CD14-positive monocyte (primary cell): ENCODE results near the gene RGS3. TPM values are rescaled to one million over a fixed set of nuclear protein-coding genes. Genes with fewer than 3 reads are reported as not detected.
A peak's percentile ranks its signal among the peaks of the same experiment; 100 is the strongest.

Source experiments
- DNase-seq, 3 donors: peaks; one replicate each; pipeline ENCODE4 v3.0.0-alpha.2; 2011 to 2022
- H2AFZ ChIP-seq: 2 replicates; pipeline ENCODE4 v1.6.0; 2012; ENCODE audit warnings: mild to moderate bottlenecking, low read depth, low read length, inconsistent platforms; ENCODE audit not compliant: insufficient read depth, poor library complexity, severe bottlenecking
- H3K27ac ChIP-seq, 2 donors: 1 replicate in 1 of 2; 2 replicates in 1 of 2; pipeline ENCODE4 v1.5.1; 2012 to 2013; ENCODE audit warnings: low read length in 2 of 2, control low read depth in 1 of 2, inconsistent platforms in 1 of 2, low read depth in 1 of 2, mild to moderate bottlenecking in 1 of 2
- H3K27me3 ChIP-seq, 2 donors: one replicate each; pipeline versions ENCODE4 v1.6.0 to v1.6.1; 2011 to 2013; ENCODE audit warnings: low read length in 2 of 2; ENCODE audit not compliant: control insufficient read depth in 2 of 2, insufficient read depth in 2 of 2
- H3K36me3 ChIP-seq, 2 donors: replicated peaks in 1 of 2; 1 replicate in 1 of 2; 2 replicates in 1 of 2; pipeline versions ENCODE4 v1.5.1 to v1.6.1; 2012 to 2013; ENCODE audit warnings: low read length in 2 of 2, control low read depth in 1 of 2, inconsistent platforms in 1 of 2, mild to moderate bottlenecking in 1 of 2; ENCODE audit not compliant: insufficient read depth in 2 of 2, control insufficient read depth in 1 of 2
- H3K4me1 ChIP-seq, 2 donors: 1 replicate in 1 of 2; 2 replicates in 1 of 2; pipeline versions ENCODE4 v1.5.1 to v1.6.1; 2012 to 2013; ENCODE audit warnings: low read length in 2 of 2, control low read depth in 1 of 2, inconsistent platforms in 1 of 2, mild to moderate bottlenecking in 1 of 2, moderate library complexity in 1 of 2; ENCODE audit not compliant: insufficient read depth in 2 of 2, control insufficient read depth in 1 of 2
- H3K4me2 ChIP-seq: replicated peaks from 2 replicates; pipeline ENCODE3; 2012; ENCODE audit warnings: low read length, moderate library complexity, mild to moderate bottlenecking; ENCODE audit not compliant: poor library complexity, severe bottlenecking; ENCODE audit errors: extremely low read depth
- H3K4me3 ChIP-seq, 3 experiments: fragments of 200-600 bp in 1 of 3; sonication (generic) in 1 of 3; replicated peaks in 1 of 3; 1 replicate in 2 of 3; 2 replicates in 1 of 3; pipeline ENCODE4 v1.5.1; 2011 to 2013; ENCODE audit warnings: low read length in 3 of 3, mild to moderate bottlenecking in 3 of 3, control low read depth in 2 of 3, low read depth in 2 of 3, inconsistent platforms in 1 of 3, moderate library complexity in 1 of 3
- H3K79me2 ChIP-seq: 2 replicates; pipeline ENCODE4 v1.6.0; 2012; ENCODE audit warnings: mild to moderate bottlenecking, control low read depth, inconsistent platforms, low read length, moderate library complexity; ENCODE audit not compliant: insufficient read depth
- H3K9ac ChIP-seq: 2 replicates; pipeline ENCODE4 v1.6.0; 2017; ENCODE audit warnings: low read length, mild to moderate bottlenecking; ENCODE audit not compliant: insufficient read depth, poor library complexity, severe bottlenecking
- H3K9me3 ChIP-seq, 2 donors: replicated peaks in 1 of 2; 1 replicate in 1 of 2; 2 replicates in 1 of 2; pipeline versions ENCODE4 v1.5.1 to v1.6.1; 2012 to 2013; ENCODE audit warnings: low read length in 2 of 2, control low read depth in 1 of 2; ENCODE audit not compliant: control insufficient read depth in 1 of 2, insufficient read depth in 1 of 2
- H4K20me1 ChIP-seq: 2 replicates; pipeline ENCODE4 v1.6.0; 2012; ENCODE audit warnings: mild to moderate bottlenecking, low read length, control low read depth, moderate library complexity; ENCODE audit not compliant: insufficient read depth
- H3K27ac Mint-ChIP-seq, 7 donors: one replicate each; pipeline ENCODE4 v1.8.0; 2020; ENCODE audit warnings: mild to moderate bottlenecking in 7 of 7, mixed read lengths in 7 of 7, moderate library complexity in 6 of 7, inconsistent platforms in 2 of 7
- H3K27me3 Mint-ChIP-seq, 3 donors: one replicate each; pipeline ENCODE4 v1.8.0; 2021 to 2022; ENCODE audit warnings: low read depth in 3 of 3, mild to moderate bottlenecking in 3 of 3, mixed read lengths in 3 of 3, moderate library complexity in 3 of 3, inconsistent platforms in 1 of 3
- H3K36me3 Mint-ChIP-seq, 2 donors: one replicate each; pipeline ENCODE4 v1.8.0; 2020; ENCODE audit warnings: mixed read lengths in 2 of 2, inconsistent platforms in 1 of 2, mild to moderate bottlenecking in 1 of 2
- H3K4me1 Mint-ChIP-seq: one replicate; pipeline ENCODE4 v1.8.0; 2020; ENCODE audit warnings: mild to moderate bottlenecking, mixed read lengths
- H3K4me3 Mint-ChIP-seq, 2 donors: one replicate each; pipeline ENCODE4 v1.8.0; 2020; ENCODE audit warnings: mild to moderate bottlenecking in 2 of 2, mixed read lengths in 2 of 2, moderate library complexity in 1 of 2
- H3K9me3 Mint-ChIP-seq, 7 donors: one replicate each; pipeline ENCODE4 v1.8.0; 2020 to 2022; ENCODE audit warnings: mixed read lengths in 7 of 7, mild to moderate bottlenecking in 6 of 7, moderate library complexity in 6 of 7, inconsistent platforms in 2 of 7
- WGBS: methylation state at CpG from one replicate; pipeline ENCODE4 v1.1.5; 2013; ENCODE audit warnings: missing lambda C conversion rate; ENCODE audit not compliant: insufficient coverage; 5-methylcytosine and 5-hydroxymethylcytosine counted together
- intact Hi-C, 2 donors: fragments of 100-400 bp; cut with micrococcal nuclease; formaldehyde crosslinking; loops; one replicate each; pipeline versions ENCODE4 v1.15.0 to v1.15.1; 2023
- polyA plus RNA-seq, 3 donors: library from polyadenylated mRNA; depleted of rRNA in 1 of 3; unstranded in 2 of 3; stranded (reverse) in 1 of 3; fragments of 300-500 nt in 2 of 3; fragments of >200 nt in 1 of 3; fragmentation: Illumina TruSeq in 2 of 3; gene quantifications; 1 replicate in 2 of 3; 2 replicates in 1 of 3; pipeline ENCODE4 v1.2.3, GENCODE V29; 2012 to 2021
- TF ChIP-seq, protein P1 (sequence below): fragments of 200-600 bp; IDR thresholded peaks from one replicate; pipeline ENCODE4 v1.8.0; 2022; ENCODE audit warnings: antibody characterized with exemption, mild to moderate bottlenecking

The RGS3 gene
- polyA plus RNA-seq, 3 donors: 9.1 to 16.2 (median 15.8) TPM

DNA sequence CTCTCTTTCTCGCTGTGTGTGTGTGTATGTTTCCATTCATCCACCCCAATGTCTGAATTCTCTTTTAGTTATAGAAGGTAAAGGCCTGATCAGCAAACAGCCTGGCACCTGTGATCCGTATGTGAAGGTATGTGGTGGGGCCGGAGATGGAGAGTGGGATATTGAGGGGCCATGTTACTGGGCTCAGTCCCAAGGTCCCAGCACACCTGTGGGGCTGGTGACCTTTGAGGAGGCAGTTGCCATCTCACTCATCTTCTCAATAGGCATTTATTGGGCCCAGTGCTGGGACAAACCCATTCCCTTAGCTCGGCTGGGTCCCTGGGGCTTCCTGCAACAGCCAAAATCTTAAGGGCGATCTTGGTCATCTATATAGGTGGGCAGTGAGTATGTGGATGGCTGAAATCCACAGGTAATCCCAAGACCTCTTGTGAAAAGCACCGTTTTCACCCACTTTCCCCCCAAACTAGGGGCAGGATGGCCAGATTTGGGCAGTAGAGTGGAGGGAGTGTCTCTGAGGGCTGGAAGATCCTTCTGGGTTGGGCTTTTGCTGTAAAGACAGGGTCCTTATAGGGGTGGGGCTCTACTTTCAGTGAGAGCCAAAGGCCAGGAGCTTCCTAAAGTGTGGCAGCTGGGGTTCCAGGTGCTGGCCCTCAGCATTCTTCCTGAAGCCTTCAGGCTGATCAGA, 19.6 kb downstream of the RGS3 start:
- H2AFZ ChIP-seq: no peak overlapping the region
- TF ChIP-seq, protein P1, sequence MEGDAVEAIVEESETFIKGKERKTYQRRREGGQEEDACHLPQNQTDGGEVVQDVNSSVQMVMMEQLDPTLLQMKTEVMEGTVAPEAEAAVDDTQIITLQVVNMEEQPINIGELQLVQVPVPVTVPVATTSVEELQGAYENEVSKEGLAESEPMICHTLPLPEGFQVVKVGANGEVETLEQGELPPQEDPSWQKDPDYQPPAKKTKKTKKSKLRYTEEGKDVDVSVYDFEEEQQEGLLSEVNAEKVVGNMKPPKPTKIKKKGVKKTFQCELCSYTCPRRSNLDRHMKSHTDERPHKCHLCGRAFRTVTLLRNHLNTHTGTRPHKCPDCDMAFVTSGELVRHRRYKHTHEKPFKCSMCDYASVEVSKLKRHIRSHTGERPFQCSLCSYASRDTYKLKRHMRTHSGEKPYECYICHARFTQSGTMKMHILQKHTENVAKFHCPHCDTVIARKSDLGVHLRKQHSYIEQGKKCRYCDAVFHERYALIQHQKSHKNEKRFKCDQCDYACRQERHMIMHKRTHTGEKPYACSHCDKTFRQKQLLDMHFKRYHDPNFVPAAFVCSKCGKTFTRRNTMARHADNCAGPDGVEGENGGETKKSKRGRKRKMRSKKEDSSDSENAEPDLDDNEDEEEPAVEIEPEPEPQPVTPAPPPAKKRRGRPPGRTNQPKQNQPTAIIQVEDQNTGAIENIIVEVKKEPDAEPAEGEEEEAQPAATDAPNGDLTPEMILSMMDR: no peak
- Mint-ChIP-seq H3K4me3 (no peak overlapping the region), H3K36me3 (no peaks in the 10 kb centered on the region), H3K27ac (no peak overlapping the region), H3K9me3 (peaks cover 0 to 3% (median 0%) of the 10 kb centered on the region in 7 donors), H3K27me3 (peaks cover 0 to 3% (median 0%) of the 10 kb centered on the region in 3 donors), H3K4me1 (peaks cover 5% of the 10 kb centered on the region)
- no peak overlapping the region for H3K27ac ChIP-seq
- H3K4me3 ChIP-seq: no peak overlapping the region
- no peaks in the 10 kb centered on the region for H3K36me3 ChIP-seq
- H3K27me3 ChIP-seq: no peaks in the 10 kb centered on the region
- H4K20me1 ChIP-seq: no peaks in the 10 kb centered on the region
- DNase-seq: no peak
- intact Hi-C loops: no loop called here
- H3K79me2 ChIP-seq: no peaks in the 10 kb centered on the region
- 100% methylated on average over 2 of the region's 6 CpGs for WGBS
- H3K4me2 ChIP-seq: no peak overlapping the region
- no peaks in the 10 kb centered on the region for H3K9me3 ChIP-seq
- H3K4me1 ChIP-seq: no peaks in the 10 kb centered on the region
- peak overlapping the region; percentile 21 for H3K9ac ChIP-seq

DNA sequence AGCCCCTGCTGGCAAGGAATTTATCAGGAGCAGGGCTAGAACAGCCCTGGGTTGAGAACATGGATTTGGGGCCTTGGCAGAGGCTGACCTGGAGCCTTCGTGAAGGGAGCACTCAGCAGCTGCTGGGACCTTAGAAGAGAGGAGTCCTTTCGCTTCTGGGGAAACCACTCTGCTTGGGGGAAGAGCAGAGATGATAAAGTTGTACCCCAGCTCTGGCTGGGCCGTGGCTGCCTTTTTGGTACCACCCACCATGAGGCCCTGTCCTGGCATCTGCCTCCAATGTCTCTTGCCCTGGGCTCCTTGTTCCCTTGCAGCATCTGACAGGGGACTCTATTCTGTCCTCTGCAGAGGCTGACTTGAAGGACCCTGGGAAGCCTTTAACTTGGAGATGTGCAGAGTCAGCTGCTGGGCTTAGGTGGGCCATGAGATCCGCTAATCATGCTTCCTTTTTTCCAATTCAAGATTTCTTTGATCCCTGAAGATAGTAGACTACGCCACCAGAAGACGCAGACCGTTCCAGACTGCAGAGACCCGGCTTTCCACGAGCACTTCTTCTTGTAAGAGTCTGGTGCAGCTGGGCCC, 20.2 kb downstream of the RGS3 start:
- DNase-seq: no peak
- Histone ChIP-seq H3K9ac (peak overlapping the region; percentile 21), H4K20me1 (no peaks in the 10 kb centered on the region), H3K9me3 (no peaks in the 10 kb centered on the region), H3K79me2 (no peaks in the 10 kb centered on the region), H3K27me3 (no peaks in the 10 kb centered on the region), H3K4me1 (no peaks in the 10 kb centered on the region), H2AFZ (no peak overlapping the region), H3K27ac (no peak overlapping the region), H3K4me3 (no peak overlapping the region), H3K36me3 (no peaks in the 10 kb centered on the region), H3K4me2 (no peak overlapping the region)
- Mint-ChIP-seq H3K9me3 (peaks cover 0 to 3% (median 0%) of the 10 kb centered on the region in 7 donors), H3K27ac (peak overlapping the region in 1 of 7 donors; percentile 14), H3K36me3 (no peaks in the 10 kb centered on the region), H3K27me3 (peaks cover 0 to 1% (median 0%) of the 10 kb centered on the region in 3 donors), H3K4me1 (peaks cover 5% of the 10 kb centered on the region), H3K4me3 (no peak overlapping the region)
- TF ChIP-seq, protein P1: no peak
- 98% methylated on average over 4 of the region's 9 CpGs for WGBS
- intact Hi-C loops: no loop called here
